GM13976 (cell line): ENCODE results near the gene PYDC2.

Source experiments
- DNase-seq: peaks from one replicate; pipeline ENCODE4 v3.0.0; 2012; ENCODE audit warnings: low spot score
- in situ Hi-C: fragments of 300-500 bp; cut with MboI; formaldehyde crosslinking; loops from one replicate; pipeline ENCODE4 v1.12.0; 2022; ENCODE audit warnings: low sequenced_read_pairs, mixed read lengths, inconsistent platforms; ENCODE audit not compliant: unreplicated experiment
- TF ChIP-seq, protein P1 (sequence below): IDR thresholded peaks from 2 replicates; pipeline ENCODE4 v1.5.1; 2012; ENCODE audit warnings: borderline replicate concordance, mild to moderate bottlenecking; ENCODE audit not compliant: insufficient read depth; ENCODE audit errors: extremely low read depth, missing control alignments, control extremely low read depth

PYDC2 gene

DNA sequence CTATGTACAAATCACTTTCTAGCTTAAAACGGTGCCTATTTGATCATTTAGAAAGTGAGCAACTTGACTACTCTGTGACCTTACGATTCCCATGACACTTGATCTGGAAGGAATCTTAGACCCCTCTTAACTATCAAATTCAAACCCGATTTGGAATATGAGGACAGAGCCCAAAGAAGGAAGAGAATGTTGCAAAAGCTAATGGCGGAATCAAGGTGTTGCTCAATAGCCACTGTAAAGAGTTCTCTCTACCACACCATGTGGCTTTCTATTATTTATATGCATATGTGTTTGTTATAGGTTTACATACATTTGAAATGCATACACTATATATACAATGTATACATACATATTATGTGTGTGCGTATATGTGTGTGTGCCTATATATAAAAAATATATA is 39.9 kb downstream of the PYDC2 start:
- in situ Hi-C loops, result no loop called here
- TF ChIP-seq, protein P1, sequence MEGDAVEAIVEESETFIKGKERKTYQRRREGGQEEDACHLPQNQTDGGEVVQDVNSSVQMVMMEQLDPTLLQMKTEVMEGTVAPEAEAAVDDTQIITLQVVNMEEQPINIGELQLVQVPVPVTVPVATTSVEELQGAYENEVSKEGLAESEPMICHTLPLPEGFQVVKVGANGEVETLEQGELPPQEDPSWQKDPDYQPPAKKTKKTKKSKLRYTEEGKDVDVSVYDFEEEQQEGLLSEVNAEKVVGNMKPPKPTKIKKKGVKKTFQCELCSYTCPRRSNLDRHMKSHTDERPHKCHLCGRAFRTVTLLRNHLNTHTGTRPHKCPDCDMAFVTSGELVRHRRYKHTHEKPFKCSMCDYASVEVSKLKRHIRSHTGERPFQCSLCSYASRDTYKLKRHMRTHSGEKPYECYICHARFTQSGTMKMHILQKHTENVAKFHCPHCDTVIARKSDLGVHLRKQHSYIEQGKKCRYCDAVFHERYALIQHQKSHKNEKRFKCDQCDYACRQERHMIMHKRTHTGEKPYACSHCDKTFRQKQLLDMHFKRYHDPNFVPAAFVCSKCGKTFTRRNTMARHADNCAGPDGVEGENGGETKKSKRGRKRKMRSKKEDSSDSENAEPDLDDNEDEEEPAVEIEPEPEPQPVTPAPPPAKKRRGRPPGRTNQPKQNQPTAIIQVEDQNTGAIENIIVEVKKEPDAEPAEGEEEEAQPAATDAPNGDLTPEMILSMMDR, result no peak
- no peak for DNase-seq

DNA sequence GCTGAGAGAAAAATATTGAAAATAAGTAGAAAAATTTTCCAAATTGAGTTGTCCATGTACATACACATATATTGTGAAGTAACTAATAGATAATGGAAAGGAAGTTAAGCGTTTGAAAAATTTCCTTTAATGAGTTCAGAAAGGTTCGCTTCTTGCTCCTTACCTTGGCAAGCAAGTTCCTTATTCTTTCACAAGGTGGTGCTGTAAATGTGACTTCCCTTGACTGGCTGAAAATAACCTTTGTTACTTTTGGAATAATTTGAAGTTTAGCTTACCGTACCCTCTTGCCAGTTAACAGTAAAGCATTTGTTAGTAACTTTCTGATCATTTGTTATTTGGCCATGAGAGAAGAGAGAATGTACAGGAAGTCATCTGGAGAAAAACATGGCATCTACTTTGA is 41.6 kb downstream of the PYDC2 start:
- in situ Hi-C loops, result no loop called here
- no peak for DNase-seq
- TF ChIP-seq, protein P1, result no peak

DNA sequence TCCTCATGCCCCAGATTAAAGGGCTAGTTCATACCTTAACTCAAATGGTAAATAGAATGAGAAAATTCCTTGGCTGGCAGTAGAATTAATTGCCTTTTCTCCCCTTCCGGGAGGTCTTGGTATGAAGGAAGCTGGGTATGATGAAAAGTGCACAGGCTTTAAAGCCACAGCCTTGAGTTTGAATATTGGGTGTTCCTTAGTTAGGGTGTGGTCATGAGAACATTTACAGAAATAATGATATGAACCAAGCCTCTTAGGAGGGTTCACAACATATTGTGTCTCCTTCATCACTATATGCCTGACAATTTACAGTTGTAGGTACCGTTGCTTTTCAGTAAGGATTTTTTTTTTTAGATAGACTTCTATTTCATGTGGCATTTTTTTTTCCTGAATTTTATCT is 48.1 kb downstream of the PYDC2 start:
- TF ChIP-seq, protein P1, result no peak
- in situ Hi-C loops, result no loop called here
- DNase-seq, result no peak
